ENCODE results near the gene PAPPA. TPM values are rescaled to one million over a fixed set of nuclear protein-coding genes. Genes with fewer than 3 reads are reported as not detected.

PAPPA gene
- total RNA-seq, 1 experiment from 2014 or later: 0.22 TPM

DNA sequence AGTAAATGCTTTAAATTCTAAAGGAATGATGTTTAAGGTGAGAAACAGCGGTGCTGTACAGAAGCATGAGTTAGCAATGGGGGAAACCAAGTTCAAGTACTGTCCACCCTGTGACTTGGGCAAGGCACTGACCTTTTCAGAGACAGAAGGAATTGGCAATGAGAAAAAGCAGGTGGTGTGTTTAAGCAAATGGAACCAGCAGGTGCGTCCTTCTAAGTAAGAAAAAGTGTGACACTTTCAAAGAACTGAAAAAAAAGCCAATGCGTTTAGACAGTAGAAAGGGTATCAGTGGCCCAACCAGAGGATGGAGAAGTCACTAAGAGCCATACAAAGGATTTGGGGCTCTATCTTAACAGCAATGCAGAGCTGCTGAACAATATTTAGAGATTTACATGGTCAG lies 250.6 kb downstream of the PAPPA start:
- ChIA-PET POLR2A (no interaction called here), CTCF (no interaction called here)
- no peaks in the 10 kb centered on the region for H3K36me3 Mint-ChIP-seq
- H3K9me3 Mint-ChIP-seq: no peaks in the 10 kb centered on the region
- ATAC-seq (no peak), DNase-seq (ENCODE audit: low spot score) (no peak)
- TF ChIP-seq NR2C2 (CRISPR knock-in tag; IDR thresholded peaks at IDR 0.05): no peak
- no peak for TF ChIP-seq ZNF219 (CRISPR knock-in tag; IDR thresholded peaks at IDR 0.05; ENCODE audit: borderline replicate concordance)
- no peak for TF ChIP-seq GTF2I (CRISPR knock-in tag; conservative IDR thresholded peaks at IDR 0.05)
- TF ChIP-seq ZNF396 (CRISPR knock-in tag; IDR thresholded peaks at IDR 0.05; ENCODE audit: borderline replicate concordance): no peak
- TF ChIP-seq ESRRA (CRISPR knock-in tag; IDR thresholded peaks at IDR 0.05; ENCODE audit: borderline replicate concordance): no peak
- TF ChIP-seq GABPB1 (CRISPR knock-in tag; IDR thresholded peaks at IDR 0.05): no peak
- TF ChIP-seq JAZF1 (CRISPR knock-in tag; IDR thresholded peaks at IDR 0.05): no peak
- TF ChIP-seq SOX15 (CRISPR knock-in tag; IDR thresholded peaks at IDR 0.05): no peak
- no peak for TF ChIP-seq RORB (CRISPR knock-in tag; IDR thresholded peaks at IDR 0.05)
- TF ChIP-seq ATF1 (CRISPR knock-in tag; IDR thresholded peaks at IDR 0.05): no peak
- no peak for TF ChIP-seq ATF2 (CRISPR knock-in tag; IDR thresholded peaks at IDR 0.05; ENCODE audit: borderline replicate concordance, low read depth)
- TF ChIP-seq, protein P1, sequence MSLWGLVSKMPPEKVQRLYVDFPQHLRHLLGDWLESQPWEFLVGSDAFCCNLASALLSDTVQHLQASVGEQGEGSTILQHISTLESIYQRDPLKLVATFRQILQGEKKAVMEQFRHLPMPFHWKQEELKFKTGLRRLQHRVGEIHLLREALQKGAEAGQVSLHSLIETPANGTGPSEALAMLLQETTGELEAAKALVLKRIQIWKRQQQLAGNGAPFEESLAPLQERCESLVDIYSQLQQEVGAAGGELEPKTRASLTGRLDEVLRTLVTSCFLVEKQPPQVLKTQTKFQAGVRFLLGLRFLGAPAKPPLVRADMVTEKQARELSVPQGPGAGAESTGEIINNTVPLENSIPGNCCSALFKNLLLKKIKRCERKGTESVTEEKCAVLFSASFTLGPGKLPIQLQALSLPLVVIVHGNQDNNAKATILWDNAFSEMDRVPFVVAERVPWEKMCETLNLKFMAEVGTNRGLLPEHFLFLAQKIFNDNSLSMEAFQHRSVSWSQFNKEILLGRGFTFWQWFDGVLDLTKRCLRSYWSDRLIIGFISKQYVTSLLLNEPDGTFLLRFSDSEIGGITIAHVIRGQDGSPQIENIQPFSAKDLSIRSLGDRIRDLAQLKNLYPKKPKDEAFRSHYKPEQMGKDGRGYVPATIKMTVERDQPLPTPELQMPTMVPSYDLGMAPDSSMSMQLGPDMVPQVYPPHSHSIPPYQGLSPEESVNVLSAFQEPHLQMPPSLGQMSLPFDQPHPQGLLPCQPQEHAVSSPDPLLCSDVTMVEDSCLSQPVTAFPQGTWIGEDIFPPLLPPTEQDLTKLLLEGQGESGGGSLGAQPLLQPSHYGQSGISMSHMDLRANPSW (CRISPR knock-in tag; conservative IDR thresholded peaks at IDR 0.05; ENCODE audit: low read depth): no peak
- TF ChIP-seq ZNF317 (CRISPR knock-in tag; IDR thresholded peaks at IDR 0.05; ENCODE audit: borderline replicate concordance, low read depth): no peak
- H3K27ac Mint-ChIP-seq: no peak overlapping the region
- H3K27me3 Mint-ChIP-seq (ENCODE audit: low read depth): no peaks in the 10 kb centered on the region
- no peaks in the 10 kb centered on the region for H3K4me1 Mint-ChIP-seq
- no peak overlapping the region for H3K4me3 Mint-ChIP-seq

DNA sequence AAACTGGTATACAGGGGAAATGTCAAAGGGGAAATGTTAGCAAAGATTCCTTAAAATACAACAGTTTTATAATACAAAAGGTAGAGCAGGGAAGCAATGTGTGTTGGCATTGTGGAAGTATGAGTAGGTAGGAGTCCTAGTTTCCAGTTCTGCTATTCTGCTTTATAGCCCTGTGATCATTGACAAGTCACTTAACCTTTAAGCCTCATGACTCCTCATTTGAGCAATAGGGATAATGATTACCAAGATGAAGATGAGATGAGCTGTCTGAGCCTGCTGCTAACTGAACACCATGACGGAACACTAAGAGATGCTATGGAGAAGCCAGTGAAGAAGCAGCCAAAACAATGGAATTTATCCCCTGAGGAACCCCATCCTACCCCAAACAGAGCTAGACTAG lies 251.7 kb downstream of the PAPPA start:
- ATAC-seq (no peak), DNase-seq (ENCODE audit: low spot score) (no peak)
- Mint-ChIP-seq H3K9me3 (no peaks in the 10 kb centered on the region), H3K4me3 (no peak overlapping the region), H3K4me1 (no peaks in the 10 kb centered on the region), H3K27ac (no peak overlapping the region), H3K36me3 (no peaks in the 10 kb centered on the region), H3K27me3 (ENCODE audit: low read depth) (no peaks in the 10 kb centered on the region)
- CTCF ChIA-PET: no interaction called here
- POLR2A ChIA-PET: interaction anchor here (0.7 kb wide), 1 partner anchor 66 kb away, joined by 5 read pairs; no protein-coding TSS in a partner anchor
- no peak for TF ChIP-seq ZBTB21 (CRISPR knock-in tag; IDR thresholded peaks at IDR 0.05; ENCODE audit: borderline replicate concordance)
- TF ChIP-seq FOXP1 (CRISPR knock-in tag; IDR thresholded peaks at IDR 0.05; ENCODE audit: borderline replicate concordance): no peak
- no peak for TF ChIP-seq MAX (CRISPR knock-in tag; IDR thresholded peaks at IDR 0.05)
- no peak for TF ChIP-seq MYBL2 (CRISPR knock-in tag; IDR thresholded peaks at IDR 0.05)
- TF ChIP-seq, protein P2, sequence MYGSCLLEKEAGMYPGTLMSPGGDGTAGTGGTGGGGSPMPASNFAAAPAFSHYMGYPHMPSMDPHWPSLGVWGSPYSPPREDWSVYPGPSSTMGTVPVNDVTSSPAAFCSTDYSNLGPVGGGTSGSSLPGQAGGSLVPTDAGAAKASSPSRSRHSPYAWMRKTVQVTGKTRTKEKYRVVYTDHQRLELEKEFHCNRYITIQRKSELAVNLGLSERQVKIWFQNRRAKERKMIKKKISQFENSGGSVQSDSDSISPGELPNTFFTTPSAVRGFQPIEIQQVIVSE (CRISPR knock-in tag; IDR thresholded peaks at IDR 0.05; ENCODE audit: borderline replicate concordance): no peak
- TF ChIP-seq E2F1 (CRISPR knock-in tag; IDR thresholded peaks at IDR 0.05): no peak
- no peak for TF ChIP-seq GTF2I (CRISPR knock-in tag; conservative IDR thresholded peaks at IDR 0.05)
- TF ChIP-seq ZNF512 (CRISPR knock-in tag; IDR thresholded peaks at IDR 0.05; ENCODE audit: borderline replicate concordance): no peak
- TF ChIP-seq ZNF281 (CRISPR knock-in tag; IDR thresholded peaks at IDR 0.05): no peak
- no peak for TF ChIP-seq TCF7 (CRISPR knock-in tag; IDR thresholded peaks at IDR 0.05; ENCODE audit: low read depth)
- no peak for TF ChIP-seq ATF2 (CRISPR knock-in tag; IDR thresholded peaks at IDR 0.05; ENCODE audit: borderline replicate concordance, low read depth)

Measured in WTC11 (cell line).